ENCODE data around the gene LPGAT1. TPM values are rescaled to one million over a fixed set of nuclear protein-coding genes. Genes with fewer than 3 reads are reported as not detected.
A peak's percentile ranks its signal among the peaks of the same experiment; 100 is the strongest.

The LPGAT1 gene
- total and polyA plus RNA-seq, 2 of the 13 experiments (the other 11 are each of a cell fraction or from before 2014, with no cell fraction given) = 12.1 to 48.3 TPM

GRCh38 chr1:211859405-211859804 is 28.8 kb upstream of the LPGAT1 start:
- no peaks in the 10 kb centered on the region for H3K36me3 ChIP-seq (replicated peaks in 1 of 2; ENCODE audit: control insufficient read depth in 1 of 2, insufficient read depth in 2 of 2, low read length in 2 of 2)
- no peak overlapping the region for H3K27ac ChIP-seq (ENCODE audit: extremely low read length, insufficient read depth, low read length)
- in situ Hi-C loops (cut with HindIII; ENCODE audit: extremely low pct_ligation_motif_present, low pct_unique_long_range_greater_than_20kb) = no loop called here
- no peak for DNase-seq (ENCODE audit: low spot score)
- 28% methylated on average over 3 of the region's 3 CpGs for WGBS (ENCODE audit: low lambda C conversion rate)
- CTCF ChIA-PET (ENCODE audit: low intra/inter-chr PET ratio, low total read pairs) = no interaction called here
- H2AFZ ChIP-seq (ENCODE audit: low read length) = no peak overlapping the region
- no peak overlapping the region for H3K4me2 ChIP-seq (ENCODE audit: low read depth, low read length)
- no peaks in the 10 kb centered on the region for H3K4me1 ChIP-seq (ENCODE audit: insufficient read depth, low read length)
- POLR2A ChIA-PET = no interaction called here
- H3K9ac ChIP-seq (ENCODE audit: insufficient read depth, low read depth, low read length) = no peak overlapping the region
- no peak for TF ChIP-seq ZNF737 (CRISPR knock-in tag; IDR thresholded peaks at IDR 0.05; ENCODE audit: borderline replicate concordance)
- no peak for TF ChIP-seq FOXO4 (CRISPR knock-in tag; conservative IDR thresholded peaks at IDR 0.05)
- TF ChIP-seq, protein P1, sequence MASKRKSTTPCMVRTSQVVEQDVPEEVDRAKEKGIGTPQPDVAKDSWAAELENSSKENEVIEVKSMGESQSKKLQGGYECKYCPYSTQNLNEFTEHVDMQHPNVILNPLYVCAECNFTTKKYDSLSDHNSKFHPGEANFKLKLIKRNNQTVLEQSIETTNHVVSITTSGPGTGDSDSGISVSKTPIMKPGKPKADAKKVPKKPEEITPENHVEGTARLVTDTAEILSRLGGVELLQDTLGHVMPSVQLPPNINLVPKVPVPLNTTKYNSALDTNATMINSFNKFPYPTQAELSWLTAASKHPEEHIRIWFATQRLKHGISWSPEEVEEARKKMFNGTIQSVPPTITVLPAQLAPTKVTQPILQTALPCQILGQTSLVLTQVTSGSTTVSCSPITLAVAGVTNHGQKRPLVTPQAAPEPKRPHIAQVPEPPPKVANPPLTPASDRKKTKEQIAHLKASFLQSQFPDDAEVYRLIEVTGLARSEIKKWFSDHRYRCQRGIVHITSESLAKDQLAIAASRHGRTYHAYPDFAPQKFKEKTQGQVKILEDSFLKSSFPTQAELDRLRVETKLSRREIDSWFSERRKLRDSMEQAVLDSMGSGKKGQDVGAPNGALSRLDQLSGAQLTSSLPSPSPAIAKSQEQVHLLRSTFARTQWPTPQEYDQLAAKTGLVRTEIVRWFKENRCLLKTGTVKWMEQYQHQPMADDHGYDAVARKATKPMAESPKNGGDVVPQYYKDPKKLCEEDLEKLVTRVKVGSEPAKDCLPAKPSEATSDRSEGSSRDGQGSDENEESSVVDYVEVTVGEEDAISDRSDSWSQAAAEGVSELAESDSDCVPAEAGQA (IDR thresholded peaks at IDR 0.05; ENCODE audit: low read depth) = no peak
- TF ChIP-seq, protein P1 (CRISPR knock-in tag; IDR thresholded peaks at IDR 0.05; ENCODE audit: borderline replicate concordance) = no peak
- TF ChIP-seq RFXAP (CRISPR knock-in tag; IDR thresholded peaks at IDR 0.05; ENCODE audit: borderline replicate concordance) = no peak
- TF ChIP-seq ATRX (CRISPR knock-in tag; IDR thresholded peaks at IDR 0.05; ENCODE audit: borderline replicate concordance) = no peak
- no peak for TF ChIP-seq KLF12 (CRISPR knock-in tag; IDR thresholded peaks at IDR 0.05; ENCODE audit: borderline replicate concordance)
- no peak for TF ChIP-seq ZNF615 (CRISPR knock-in tag; IDR thresholded peaks at IDR 0.05; ENCODE audit: borderline replicate concordance)
- no peak for TF ChIP-seq ERF (CRISPR knock-in tag; IDR thresholded peaks at IDR 0.05)
- TF ChIP-seq PLRG1 (conservative IDR thresholded peaks at IDR 0.05) = no peak
- TF ChIP-seq MIER2 (CRISPR knock-in tag; IDR thresholded peaks at IDR 0.05) = no peak
- TF ChIP-seq ZNF124 (CRISPR knock-in tag; IDR thresholded peaks at IDR 0.05) = peak; percentile 100
- peak; percentile 96 for TF ChIP-seq ZNF441 (CRISPR knock-in tag; IDR thresholded peaks at IDR 0.05; ENCODE audit: borderline replicate concordance)
- H4K20me1 ChIP-seq (ENCODE audit: insufficient read depth, low read length) = no peaks in the 10 kb centered on the region
- intact Hi-C loops (cut with micrococcal nuclease; ENCODE audit: unreplicated experiment) = no loop called here
- no peaks in the 10 kb centered on the region for H3K79me2 ChIP-seq (ENCODE audit: insufficient read depth, low read length)
- no peak for FAIRE-seq
- H3K9me3 ChIP-seq (ENCODE audit: low read length) = peaks cover 13% of the 10 kb centered on the region
- H3K4me3 ChIP-seq (replicated peaks in 1 of 3; ENCODE audit: insufficient read depth in 1 of 3, low read depth in 2 of 3, low read length in 3 of 3) = no peak overlapping the region
- peaks cover 0 to 3% of the 10 kb centered on the region in 2 experiments; a peak in 2 of 5 replicates for H3K27me3 ChIP-seq (ENCODE audit: control insufficient read depth in 1 of 2, insufficient read depth in 2 of 2, low read length in 2 of 2)
- no peak for ATAC-seq
- BruUV-seq (replicated peaks) = no TSS peak

Data from HepG2 (cell line).